Mesenchymal stem cell (in vitro differentiated cells and primary cell): ENCODE data around the gene PCBP2.
"Not testable (repeated sequence)": the region's sequence is repeated elsewhere in the genome, so short reads cannot be mapped to it uniquely, and the experiment has no call there.

Source experiments
- DNase-seq: peaks from one replicate; pipeline ENCODE4 v3.0.0-alpha.2; 2013
- H2AFZ ChIP-seq: one replicate; pipeline ENCODE4 v1.6.1; 2013; ENCODE audit warnings: low read depth, mild to moderate bottlenecking, control low read depth, inconsistent platforms, low read length, moderate library complexity
- H2AK5ac ChIP-seq: 2 replicates; pipeline ENCODE4 v1.6.1; 2013; ENCODE audit warnings: low read length, moderate library complexity, mild to moderate bottlenecking, inconsistent platforms; ENCODE audit not compliant: severe bottlenecking
- H2BK120ac ChIP-seq: one replicate; pipeline ENCODE4 v1.6.1; 2013; ENCODE audit warnings: low read depth, mild to moderate bottlenecking, inconsistent platforms, low read length, moderate library complexity
- H2BK12ac ChIP-seq, 2 experiments: one replicate each; pipeline ENCODE4 v1.6.1; 2013; ENCODE audit warnings: inconsistent platforms in 2 of 2, low read length in 2 of 2, mild to moderate bottlenecking in 2 of 2, moderate library complexity in 2 of 2, control low read depth in 1 of 2
- H2BK15ac ChIP-seq: one replicate; pipeline ENCODE4 v1.6.1; 2013; ENCODE audit warnings: mild to moderate bottlenecking, low read depth, inconsistent platforms; ENCODE audit not compliant: poor library complexity, severe bottlenecking
- H2BK5ac ChIP-seq: 2 replicates; pipeline ENCODE4 v1.6.1; 2013; ENCODE audit warnings: low read depth, mild to moderate bottlenecking, low read length, control low read depth, inconsistent platforms; ENCODE audit not compliant: poor library complexity, severe bottlenecking
- H3K14ac ChIP-seq, 2 experiments: one replicate each; pipeline ENCODE4 v1.6.1; 2013; ENCODE audit warnings: inconsistent platforms in 2 of 2, low read length in 2 of 2, control low read depth in 1 of 2, mild to moderate bottlenecking in 1 of 2, moderate library complexity in 1 of 2
- H3K18ac ChIP-seq, 2 experiments: one replicate each; pipeline ENCODE4 v1.6.1; 2013; ENCODE audit warnings: inconsistent platforms in 2 of 2, low read length in 2 of 2, control low read depth in 1 of 2, low read depth in 1 of 2, mild to moderate bottlenecking in 1 of 2
- H3K23ac ChIP-seq, 2 experiments: one replicate each; pipeline ENCODE4 v1.6.1; 2013; ENCODE audit warnings: inconsistent platforms in 2 of 2, low read length in 2 of 2, mild to moderate bottlenecking in 2 of 2, moderate library complexity in 2 of 2, control low read depth in 1 of 2
- H3K27ac ChIP-seq: 2 replicates; pipeline ENCODE4 v1.5.1; 2013; ENCODE audit warnings: mild to moderate bottlenecking, moderate library complexity, low read length, control low read depth, inconsistent platforms; ENCODE audit not compliant: poor library complexity, severe bottlenecking
- H3K27me3 ChIP-seq, 2 experiments: 2 replicates each; pipeline versions ENCODE4 v1.6.1 to v1.7.0; 2013; ENCODE audit warnings: low read length in 2 of 2, mild to moderate bottlenecking in 2 of 2, moderate library complexity in 2 of 2, control low read depth in 1 of 2, inconsistent platforms in 1 of 2; ENCODE audit not compliant: control insufficient read depth in 1 of 2, insufficient read depth in 1 of 2
- H3K36me3 ChIP-seq, 2 experiments: 2 replicates each; pipeline versions ENCODE4 v1.6.1 to v1.7.0; 2013; ENCODE audit warnings: low read length in 2 of 2, control low read depth in 1 of 2, inconsistent platforms in 1 of 2, low read depth in 1 of 2, mild to moderate bottlenecking in 1 of 2; ENCODE audit not compliant: insufficient read depth in 2 of 2, control insufficient read depth in 1 of 2
- H3K4ac ChIP-seq, 2 experiments: one replicate each; pipeline ENCODE4 v1.6.1; 2013; ENCODE audit warnings: inconsistent platforms in 2 of 2, low read length in 2 of 2, mild to moderate bottlenecking in 2 of 2, moderate library complexity in 2 of 2, control low read depth in 1 of 2, low read depth in 1 of 2
- H3K4me1 ChIP-seq: 2 replicates; pipeline ENCODE4 v1.6.1; 2013; ENCODE audit warnings: low read depth, low read length, control low read depth; ENCODE audit not compliant: control insufficient read depth, insufficient read depth
- H3K4me2 ChIP-seq: 2 replicates; pipeline ENCODE4 v1.6.1; 2013; ENCODE audit warnings: low read length, mild to moderate bottlenecking, inconsistent platforms; ENCODE audit not compliant: poor library complexity, severe bottlenecking
- H3K4me3 ChIP-seq, 2 experiments: 2 replicates each; pipeline versions ENCODE4 v1.5.1 to v1.7.0; 2013; ENCODE audit warnings: low read length in 2 of 2, mild to moderate bottlenecking in 2 of 2, control low read depth in 1 of 2, low read depth in 1 of 2; ENCODE audit not compliant: insufficient read depth in 1 of 2
- H3K79me1 ChIP-seq: replicated peaks from 2 replicates; pipeline ENCODE4 v1.6.1; 2013; ENCODE audit warnings: mild to moderate bottlenecking, control low read depth, low read length, inconsistent platforms; ENCODE audit not compliant: poor library complexity, severe bottlenecking
- H3K9ac ChIP-seq: 2 replicates; pipeline ENCODE4 v1.7.0; 2013; ENCODE audit warnings: mild to moderate bottlenecking, low read length, moderate library complexity
- H3K9me3 ChIP-seq: 2 replicates; pipeline ENCODE4 v1.7.0; 2013; ENCODE audit warnings: mild to moderate bottlenecking, low read length; ENCODE audit not compliant: control insufficient read depth
- H4K8ac ChIP-seq: one replicate; pipeline ENCODE4 v1.6.1; 2013; ENCODE audit warnings: inconsistent platforms, mild to moderate bottlenecking, low read length, moderate library complexity
- H4K91ac ChIP-seq: one replicate; pipeline ENCODE4 v1.6.1; 2013; ENCODE audit warnings: mild to moderate bottlenecking, low read length, inconsistent platforms
- WGBS: methylation state at CpG from one replicate; pipeline ENCODE4 v1.1.7; 2013; ENCODE audit warnings: mixed read lengths; 5-methylcytosine and 5-hydroxymethylcytosine counted together

PCBP2 gene

GRCh38 chr12:53441040-53441833 is 10.7 kb upstream of the PCBP2 start, which contains the start of gene PRR13:
TSS of gene PRR13 (plus strand) at chr12:53441734. CDS start at chr12:53442715, 981 bp downstream.
- Histone ChIP-seq H3K14ac (peak within 1 kb of the TSS in 1 of 2 experiments; percentile 36), H2BK12ac (peak within 1 kb of the TSS; percentile 63 to 71), H3K4me1 (peaks cover 16% of the 10 kb centered on the region), H3K9ac (peak within 1 kb of the TSS; percentile 96), H2BK5ac (peak within 1 kb of the TSS; percentile 36), H3K79me1 (peaks cover 4% of the 10 kb centered on the region), H3K9me3 (no peaks in the 10 kb centered on the region), H3K23ac (no peak within 1 kb of the TSS), H3K27me3 (no peaks in the 10 kb centered on the region), H3K36me3 (peaks cover 4 to 31% of the 10 kb centered on the region in 2 experiments), H3K4me2 (peak within 1 kb of the TSS; percentile 75), H4K91ac (no peak within 1 kb of the TSS), H2AFZ (no peak within 1 kb of the TSS), H3K27ac (peak within 1 kb of the TSS; percentile 84), H2BK15ac (peak within 1 kb of the TSS; percentile 98), H3K4ac (peak within 1 kb of the TSS; percentile 47 to 77), H3K18ac (peak within 1 kb of the TSS; percentile 67 to 73), H2BK120ac (peak within 1 kb of the TSS; percentile 15), H2AK5ac (peak within 1 kb of the TSS; percentile 93), H3K4me3 (peak within 1 kb of the TSS; percentile 54 to 91), H4K8ac (peak within 1 kb of the TSS; percentile 49)
- peak; percentile 100 for DNase-seq
- 4% methylated on average over 30 of the region's 31 CpGs for WGBS

- H3K9me3 ChIP-seq = no peaks in the 10 kb centered on the region
- no peak overlapping the region for H3K23ac ChIP-seq
- no peak overlapping the region for H3K14ac ChIP-seq
- peaks cover 23 to 55% of the 10 kb centered on the region in 2 experiments for H3K36me3 ChIP-seq
- no peak overlapping the region for H3K18ac ChIP-seq
- H2BK120ac ChIP-seq = no peak overlapping the region
- H3K27me3 ChIP-seq = no peaks in the 10 kb centered on the region
- H2AFZ ChIP-seq = no peak overlapping the region
- 100% methylated on average over 3 of the region's 4 CpGs for WGBS
- peak overlapping the region; percentile 23 for H3K4me2 ChIP-seq
- peak overlapping the region in 1 of 2 experiments; percentile 33 for H3K4me3 ChIP-seq
- H2AK5ac ChIP-seq = no peak overlapping the region
- H3K4ac ChIP-seq = no peak overlapping the region
- H3K4me1 ChIP-seq = peaks cover 16% of the 10 kb centered on the region
- H2BK5ac ChIP-seq = no peak overlapping the region
- H3K27ac ChIP-seq = no peak overlapping the region
- no peak overlapping the region for H3K9ac ChIP-seq
- peaks cover 8% of the 10 kb centered on the region for H3K79me1 ChIP-seq
- no peak overlapping the region for H2BK12ac ChIP-seq
- no peak for DNase-seq
- no peak overlapping the region for H2BK15ac ChIP-seq
- H4K8ac ChIP-seq = no peak overlapping the region
- H4K91ac ChIP-seq = no peak overlapping the region
Observed at GRCh38 chr12:53443955-53444354, 7.9 kb upstream of the PCBP2 start.

GRCh38 chr12:53444593-53445325 is 7.1 kb upstream of the PCBP2 start:
- peaks cover 16% of the 10 kb centered on the region for H3K4me1 ChIP-seq
- not testable (repeated sequence) for H3K4ac ChIP-seq, H2AK5ac ChIP-seq, H4K8ac ChIP-seq, H3K9me3 ChIP-seq, H3K18ac ChIP-seq, H2BK15ac ChIP-seq, H3K27ac ChIP-seq, H3K14ac ChIP-seq, H2BK12ac ChIP-seq, H3K27me3 ChIP-seq, H3K23ac ChIP-seq, H3K4me2 ChIP-seq, H3K79me1 ChIP-seq, H2BK5ac ChIP-seq, H2AFZ ChIP-seq, H4K91ac ChIP-seq, DNase-seq, H2BK120ac ChIP-seq
- peak overlapping the region in 1 of 2 experiments; percentile 37 for H3K4me3 ChIP-seq
- peaks cover 23 to 55% of the 10 kb centered on the region in 2 experiments for H3K36me3 ChIP-seq
- 99% methylated on average over 11 of the region's 11 CpGs for WGBS
- H3K9ac ChIP-seq = peak overlapping the region; percentile 15

GRCh38 chr12:53450936-53451335 is 966 bp upstream of the PCBP2 start:
- Histone ChIP-seq H2BK15ac (no peak overlapping the region), H3K36me3 (peaks cover 25 to 49% of the 10 kb centered on the region in 2 experiments), H3K4ac (no peak overlapping the region), H3K4me2 (no peak overlapping the region), H2BK120ac (no peak overlapping the region), H3K14ac (no peak overlapping the region), H3K79me1 (peaks cover 4% of the 10 kb centered on the region), H4K91ac (no peak overlapping the region), H2AFZ (no peak overlapping the region), H2BK12ac (no peak overlapping the region), H2BK5ac (no peak overlapping the region), H3K23ac (no peak overlapping the region), H3K4me1 (peaks cover 5% of the 10 kb centered on the region), H3K4me3 (no peak overlapping the region), H3K27ac (no peak overlapping the region), H2AK5ac (no peak overlapping the region), H3K9ac (no peak overlapping the region), H4K8ac (no peak overlapping the region), H3K27me3 (no peaks in the 10 kb centered on the region), H3K18ac (no peak overlapping the region), H3K9me3 (no peaks in the 10 kb centered on the region)
- 97% methylated on average over 3 of the region's 7 CpGs for WGBS
- DNase-seq = no peak
